Measurements from ENCODE around the gene ITPR3.

Gene ITPR3

GRCh38 chr6:33670086-33670660 lies 49.1 kb downstream of the ITPR3 start:
- no peak for DNase-seq (ENCODE audit: low read depth in 2 of 2)

- no peak for DNase-seq (ENCODE audit: low read depth in 2 of 2)
Observed at GRCh38 chr6:33670971-33671743, 50.0 kb downstream of the ITPR3 start.

DNA sequence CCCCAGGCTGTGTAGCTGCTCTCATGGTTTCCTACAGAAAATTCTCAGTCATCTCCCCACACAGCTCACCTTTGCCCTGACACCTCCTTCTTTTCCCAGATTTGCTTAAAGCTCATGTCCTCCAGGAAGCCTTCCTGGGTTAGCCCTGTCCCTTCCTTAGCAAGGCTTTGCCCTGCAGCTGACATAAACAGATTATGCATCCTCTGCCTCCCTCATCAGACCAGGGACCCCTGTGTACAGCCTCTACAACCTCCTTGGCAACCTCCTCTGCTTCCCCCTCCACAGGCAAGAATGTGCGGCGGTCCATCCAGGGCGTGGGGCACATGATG lies 50.6 kb downstream of the ITPR3 start:
- DNase-seq (ENCODE audit: low read depth in 2 of 2), result no peak

DNA sequence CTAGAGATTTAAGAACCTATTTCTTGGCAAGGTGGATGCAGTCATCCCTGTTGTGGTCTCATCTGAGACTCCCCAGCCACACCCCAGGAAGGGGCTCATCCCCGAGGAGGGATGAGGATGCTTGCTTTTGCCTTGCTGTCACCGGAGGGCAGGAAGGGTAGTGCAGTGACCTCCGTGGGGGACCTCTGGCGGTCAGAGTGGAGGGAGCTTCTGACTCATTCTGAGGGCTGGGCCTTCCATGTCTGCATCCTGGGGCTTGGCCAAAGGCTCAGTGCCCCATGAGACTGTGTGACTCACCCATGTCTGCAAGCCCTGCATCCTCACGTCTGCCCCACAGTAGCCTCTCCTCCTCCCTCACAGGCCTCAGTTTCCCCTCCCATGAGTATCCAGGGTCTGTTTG lies 51.7 kb downstream of the ITPR3 start:
- DNase-seq (ENCODE audit: low read depth in 2 of 2), result no peak

GRCh38 chr6:33673851-33674250 lies 52.7 kb downstream of the ITPR3 start:
- DNase-seq (ENCODE audit: low read depth in 2 of 2), result no peak

DNA sequence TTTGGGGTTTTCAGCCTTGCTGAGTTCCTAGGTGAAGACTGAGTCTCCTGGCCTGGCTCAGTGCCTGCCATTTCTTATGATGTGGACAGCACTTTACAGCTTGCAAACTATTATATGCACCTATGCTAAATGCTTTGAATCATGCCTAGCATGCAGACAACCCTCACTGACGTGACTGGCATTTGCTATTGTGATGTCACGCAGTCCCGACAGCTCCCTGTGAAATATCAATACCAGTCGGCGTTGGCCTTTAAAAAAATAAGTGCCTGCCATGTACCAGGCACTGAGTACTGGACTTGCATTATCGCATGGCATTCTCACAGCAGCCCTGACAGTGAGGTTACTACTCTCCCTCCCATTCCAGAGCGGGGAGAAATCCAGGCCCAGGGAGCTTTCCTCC lies 54.8 kb downstream of the ITPR3 start:
- DNase-seq (ENCODE audit: low read depth in 2 of 2), result no peak

DNA sequence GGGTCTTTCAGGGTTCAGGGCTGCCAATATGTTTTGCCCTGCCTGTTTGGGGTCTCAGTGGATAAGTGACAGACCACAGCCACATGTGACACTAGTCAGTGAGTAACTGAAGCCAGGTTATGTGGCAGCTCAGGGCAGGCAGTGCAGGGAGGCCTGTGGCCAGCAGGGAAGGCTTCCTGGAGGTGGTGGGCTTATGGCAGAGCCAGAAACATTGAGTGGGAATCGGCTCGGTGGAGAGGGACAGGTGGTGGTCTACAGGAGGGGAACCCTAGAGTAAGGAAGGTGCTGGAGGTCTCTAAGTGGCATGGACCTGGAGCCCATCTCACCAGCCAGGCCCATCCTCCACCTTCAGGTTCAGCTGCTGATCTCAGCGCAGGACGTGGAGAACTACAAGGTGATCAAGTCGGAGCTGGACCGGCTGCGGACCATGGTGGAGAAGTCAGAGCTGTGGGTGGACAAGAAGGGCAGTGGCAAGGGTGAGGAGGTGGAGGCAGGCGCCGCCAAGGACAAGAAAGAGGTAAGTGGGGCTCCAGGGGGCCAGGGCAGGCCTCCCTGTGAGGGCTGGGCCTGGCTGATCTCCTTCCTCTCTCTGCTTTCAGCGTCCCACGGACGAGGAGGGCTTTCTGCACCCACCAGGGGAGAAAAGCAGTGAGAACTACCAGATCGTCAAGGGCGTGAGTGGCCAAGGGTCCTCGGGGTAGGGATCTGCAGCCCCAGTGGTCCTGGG lies 55.5 kb downstream of the ITPR3 start:
- DNase-seq (ENCODE audit: low read depth in 2 of 2), result no peak

DNA sequence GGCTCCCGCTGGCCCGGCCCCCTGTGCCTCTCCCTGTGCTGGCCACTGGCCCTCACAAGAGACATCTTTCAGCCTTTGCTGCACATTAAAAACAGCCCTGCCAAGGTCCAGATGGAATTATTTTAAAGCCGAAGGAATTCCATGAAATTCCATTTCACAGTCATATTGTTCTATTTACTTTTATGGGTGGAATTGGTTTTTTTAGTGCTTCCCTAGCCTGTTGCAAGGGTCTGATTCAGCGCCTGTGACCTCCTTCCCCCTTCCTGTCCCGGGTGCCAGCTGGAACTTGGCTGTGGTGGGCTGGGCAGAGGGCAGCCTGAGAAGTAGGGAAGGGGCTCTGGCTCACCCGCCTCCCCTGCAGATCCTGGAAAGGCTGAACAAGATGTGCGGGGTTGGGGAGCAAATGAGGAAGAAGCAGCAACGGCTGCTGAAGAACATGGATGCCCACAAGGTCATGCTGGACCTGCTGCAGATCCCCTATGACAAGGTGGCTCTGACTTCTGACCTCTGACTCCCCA lies 56.1 kb downstream of the ITPR3 start:
- DNase-seq (ENCODE audit: low read depth in 2 of 2), result no peak

- DNase-seq (ENCODE audit: low read depth in 2 of 2), result no peak
Observed at GRCh38 chr6:33677689-33678088, 56.6 kb downstream of the ITPR3 start.

DNA sequence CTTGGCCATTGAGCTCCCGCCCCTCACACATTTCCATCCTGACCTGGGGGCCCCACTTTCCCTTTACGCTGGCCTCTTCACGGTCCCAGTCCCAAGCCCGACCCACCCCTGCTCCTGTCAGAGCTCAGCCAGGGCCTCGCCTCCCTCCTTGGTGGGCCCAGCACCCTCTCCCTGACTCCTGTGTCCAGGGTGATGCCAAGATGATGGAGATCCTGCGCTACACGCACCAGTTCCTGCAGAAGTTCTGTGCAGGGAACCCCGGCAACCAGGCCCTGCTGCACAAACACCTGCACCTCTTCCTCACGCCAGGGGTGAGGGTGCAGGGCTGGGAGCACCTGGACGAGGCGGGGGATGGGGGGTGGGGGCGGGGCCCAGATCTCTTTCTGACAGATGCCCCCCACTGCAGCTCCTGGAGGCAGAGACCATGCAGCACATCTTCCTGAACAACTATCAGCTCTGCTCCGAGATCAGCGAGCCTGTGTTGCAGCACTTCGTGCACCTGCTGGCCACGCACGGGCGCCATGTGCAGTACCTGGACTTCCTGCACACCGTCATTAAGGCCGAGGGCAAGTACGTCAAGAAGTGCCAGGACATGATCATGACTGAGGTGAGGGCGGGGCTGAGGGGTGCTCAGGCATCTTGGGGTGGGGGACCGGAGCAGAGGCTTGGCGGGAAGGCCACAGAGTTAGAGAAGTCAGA lies 57.3 kb downstream of the ITPR3 start:
- no peak for DNase-seq (ENCODE audit: low read depth in 2 of 2)

DNA sequence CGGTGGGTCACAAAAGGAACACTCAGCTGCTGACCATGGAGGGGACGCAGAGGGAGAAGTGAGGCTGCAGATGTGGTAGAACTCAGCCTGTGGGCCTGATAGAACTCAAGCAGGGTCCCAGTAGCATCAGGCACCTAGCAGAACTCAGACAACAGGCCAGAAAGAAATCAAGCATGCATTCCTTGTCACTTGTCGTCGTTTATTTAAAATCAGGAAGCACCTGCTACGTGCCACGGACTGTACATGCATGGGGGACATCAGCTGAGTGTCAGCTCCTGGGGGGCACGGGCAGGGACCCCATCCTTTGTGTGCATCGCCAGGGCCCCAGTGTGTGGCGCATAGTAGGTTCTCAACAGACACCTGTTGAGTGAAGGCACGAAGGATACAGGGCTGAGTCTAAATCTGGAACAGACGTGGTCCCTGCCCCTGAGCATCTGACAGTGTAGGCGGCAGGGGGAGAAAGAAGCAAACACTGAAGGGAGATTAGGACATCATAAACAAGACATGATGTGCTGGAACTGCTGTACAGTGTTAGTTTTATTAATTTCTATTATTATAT lies 57.9 kb downstream of the ITPR3 start:
- DNase-seq (ENCODE audit: low read depth in 2 of 2), result no peak

DNA sequence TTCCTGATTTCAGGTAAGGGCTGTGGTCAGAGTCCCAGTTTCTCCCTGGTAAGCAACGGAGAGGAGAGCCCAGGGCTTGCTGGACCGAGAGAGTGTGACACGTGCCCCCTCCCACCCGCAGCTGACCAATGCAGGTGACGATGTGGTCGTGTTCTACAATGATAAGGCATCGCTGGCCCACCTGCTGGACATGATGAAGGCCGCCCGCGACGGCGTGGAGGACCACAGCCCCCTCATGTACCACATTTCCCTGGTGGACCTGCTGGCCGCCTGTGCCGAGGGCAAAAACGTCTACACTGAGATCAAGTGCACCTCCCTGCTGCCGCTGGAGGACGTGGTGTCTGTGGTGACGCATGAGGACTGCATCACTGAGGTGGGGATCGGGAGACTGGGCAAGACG lies 58.6 kb downstream of the ITPR3 start:
- DNase-seq (ENCODE audit: low read depth in 2 of 2), result no peak

- no peak for DNase-seq (ENCODE audit: low read depth in 2 of 2)
Observed at GRCh38 chr6:33682341-33682740, 61.2 kb downstream of the ITPR3 start.

DNA sequence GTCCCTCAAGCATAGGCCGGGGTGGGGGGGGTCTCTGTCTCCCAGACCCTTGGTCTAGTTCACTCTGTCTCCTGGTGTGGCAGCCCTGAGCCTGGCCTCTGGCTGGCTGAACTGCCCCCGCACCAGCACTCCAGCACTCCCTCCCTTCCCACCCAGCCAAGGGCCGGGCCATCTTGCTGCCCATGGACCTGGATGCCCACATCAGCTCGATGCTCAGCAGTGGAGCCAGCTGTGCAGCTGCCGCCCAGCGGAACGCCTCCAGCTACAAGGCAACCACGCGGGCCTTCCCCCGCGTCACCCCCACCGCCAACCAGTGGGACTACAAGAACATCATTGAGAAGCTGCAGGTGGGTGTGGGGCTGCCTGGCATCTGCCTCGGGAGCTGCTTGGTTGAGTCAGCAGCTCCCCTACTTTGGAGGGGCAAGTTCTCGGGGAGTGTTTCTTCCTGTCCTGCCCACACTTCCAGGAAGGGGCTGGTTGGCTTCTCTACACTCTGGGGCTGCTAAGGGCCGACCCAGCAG lies 62.0 kb downstream of the ITPR3 start:
- peak; percentile 25 to 42 for DNase-seq (ENCODE audit: low read depth in 2 of 2)

DNA sequence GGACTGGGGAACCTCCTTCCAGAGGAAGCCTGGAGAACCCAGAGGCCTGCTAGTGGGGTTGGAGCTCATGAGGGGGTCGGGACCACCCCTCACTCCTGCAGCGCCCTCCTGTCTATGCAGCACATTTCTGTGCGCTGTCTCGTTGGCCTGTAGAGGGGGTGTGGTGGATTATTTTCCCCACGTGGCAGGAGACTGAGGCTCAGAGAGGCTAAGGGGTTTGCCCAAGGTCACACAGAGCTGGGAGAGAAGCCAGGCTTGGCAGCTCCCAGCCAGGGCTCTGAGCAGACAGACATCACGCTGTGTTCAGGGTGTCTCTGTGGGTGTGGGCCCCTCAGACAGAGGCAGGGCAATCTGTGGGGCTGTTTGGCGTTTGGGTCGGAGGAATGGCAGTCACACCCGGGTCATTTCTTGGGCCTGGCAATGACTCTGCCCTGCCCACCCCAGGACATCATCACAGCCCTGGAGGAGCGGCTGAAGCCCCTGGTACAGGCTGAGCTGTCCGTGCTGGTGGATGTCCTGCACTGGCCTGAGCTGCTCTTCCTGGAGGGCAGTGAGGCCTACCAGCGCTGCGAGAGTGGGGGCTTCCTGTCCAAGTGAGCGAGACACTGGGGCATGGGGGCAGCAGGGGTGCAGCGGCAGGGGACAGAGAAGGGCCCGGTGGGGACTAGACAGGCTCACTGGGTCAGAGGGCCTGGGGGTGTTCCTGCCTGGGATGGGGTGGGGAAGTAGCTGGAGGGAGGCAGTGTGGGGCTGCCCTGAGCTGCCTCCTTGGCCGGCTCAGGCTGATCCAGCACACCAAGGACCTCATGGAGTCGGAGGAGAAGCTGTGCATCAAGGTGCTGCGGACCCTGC lies 62.7 kb downstream of the ITPR3 start:
- DNase-seq (ENCODE audit: low read depth in 2 of 2), result no peak

GRCh38 chr6:33684428-33684896 lies 63.3 kb downstream of the ITPR3 start:
- no peak for DNase-seq (ENCODE audit: low read depth in 2 of 2)

GRCh38 chr6:33684983-33685382 lies 63.9 kb downstream of the ITPR3 start:
- no peak for DNase-seq (ENCODE audit: low read depth in 2 of 2)

DNA sequence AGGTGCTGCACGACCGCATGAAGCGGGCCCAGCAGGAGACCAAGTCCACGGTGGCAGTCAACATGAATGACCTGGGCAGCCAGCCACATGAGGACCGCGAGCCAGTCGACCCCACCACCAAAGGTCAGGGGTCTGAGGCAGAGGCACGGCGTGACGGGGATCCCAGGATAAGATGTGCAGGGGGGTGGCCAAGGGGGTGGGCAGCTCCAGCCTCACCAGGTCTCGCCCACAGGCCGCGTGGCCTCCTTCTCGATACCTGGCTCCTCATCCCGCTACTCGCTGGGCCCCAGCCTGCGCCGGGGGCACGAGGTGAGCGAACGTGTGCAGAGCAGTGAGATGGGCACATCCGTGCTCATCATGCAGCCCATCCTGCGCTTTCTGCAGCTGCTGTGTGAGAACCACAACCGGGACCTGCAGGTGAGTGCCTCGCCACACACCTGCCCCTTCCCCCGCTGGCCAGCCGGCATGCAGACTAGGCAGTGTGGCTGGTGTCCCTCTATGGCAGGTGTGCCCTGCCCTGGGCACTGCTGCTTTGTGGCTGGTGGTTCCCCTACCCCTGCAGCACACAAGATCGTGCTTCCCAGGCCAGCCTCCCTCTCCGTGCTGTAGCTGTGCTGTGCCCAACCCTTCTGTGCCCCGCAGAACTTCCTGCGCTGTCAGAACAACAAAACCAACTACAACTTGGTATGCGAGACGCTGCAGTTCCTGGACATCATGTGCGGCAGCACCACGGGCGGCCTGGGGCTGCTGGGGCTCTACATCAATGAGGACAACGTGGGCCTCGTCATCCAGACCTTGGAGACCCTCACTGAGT lies 64.5 kb downstream of the ITPR3 start:
- no peak for DNase-seq (ENCODE audit: low read depth in 2 of 2)

- no peak for DNase-seq (ENCODE audit: low read depth in 2 of 2)
Observed at GRCh38 chr6:33686225-33686924, 65.3 kb downstream of the ITPR3 start.
